K562 (cell line): Measurements from ENCODE around the gene CLEC1A. TPM values are rescaled to one million over a fixed set of nuclear protein-coding genes. Genes with fewer than 3 reads are reported as not detected.

Source experiments
- ATAC-seq: fragments of 200-7000 bp; cut with Tn5 transposase; 3 replicates; pipeline ENCODE4 v1.9.1; 2020; ENCODE audit warnings: moderate library complexity
- BruUV-seq: library from RNA; stranded (reverse); fragments of 400-500 nt; replicated peaks from 2 replicates; lab custom pipeline; 2021; lab: Mats Ljungman, UMichigan
- CTCF ChIA-PET: fragments of 300-600 bp; formaldehyde crosslinking; extraction: SDS; loops from one replicate; lab custom pipeline; 2021; ENCODE audit warnings: low intra/inter-chr PET ratio; lab: Yijun Ruan, JAX
- POLR2A ChIA-PET: fragments of 300-600, 350-650 bp; sonication (Branson Sonifier 250); formaldehyde crosslinking; extraction: SDS; loops from one replicate; lab custom pipeline; 2021; ENCODE audit warnings: antibody characterized with exemption, inconsistent platforms; lab: Yijun Ruan, JAX
- DNase-seq, 4 experiments: peaks; one replicate each; pipeline versions ENCODE4 v3.0.0 to v3.0.0-alpha.2; 2011 to 2018; ENCODE audit warnings: low spot score in 3 of 4, mixed read lengths in 3 of 4; ENCODE audit errors: extremely low read depth in 1 of 4
- FAIRE-seq: peaks from 2 replicates; lab custom pipeline; 2011; peaks lifted over from hg19 to GRCh38; lab: Jason Lieb, UNC
- H2AFZ ChIP-seq: 2 replicates; pipeline ENCODE4 v1.6.0; 2011; ENCODE audit warnings: low read depth, low read length, control low read depth, inconsistent platforms
- H3K27ac ChIP-seq: fragments of 200-600 bp; 3 replicates; pipeline ENCODE4 v1.8.0; 2011; ENCODE audit warnings: low read depth, mild to moderate bottlenecking, control low read depth, inconsistent platforms, low read length, moderate library complexity, mixed read lengths; ENCODE audit errors: extremely low read depth
- H3K27me3 ChIP-seq, 2 experiments: fragments of 300-600 bp in 1 of 2; 2 replicates in 1 of 2; 3 replicates in 1 of 2; pipeline versions ENCODE4 v1.6.0 to v1.8.0; 2011; ENCODE audit warnings: inconsistent platforms in 2 of 2, low read length in 2 of 2, mild to moderate bottlenecking in 1 of 2, mixed read lengths in 1 of 2, moderate library complexity in 1 of 2; ENCODE audit not compliant: control insufficient read depth in 2 of 2, insufficient read depth in 2 of 2
- H3K36me3 ChIP-seq: fragments of 300-600 bp; 3 replicates; pipeline ENCODE4 v1.8.0; 2011; ENCODE audit warnings: mild to moderate bottlenecking, low read length, inconsistent platforms; ENCODE audit not compliant: control insufficient read depth, insufficient read depth
- H3K4me1 ChIP-seq, 2 experiments: fragments of 200-600 bp in 1 of 2; replicated peaks in 1 of 2; 2 replicates in 1 of 2; 3 replicates in 1 of 2; pipeline versions ENCODE4 v1.5.1 to v1.8.0; 2011; ENCODE audit warnings: inconsistent platforms in 2 of 2, low read length in 2 of 2, mild to moderate bottlenecking in 1 of 2, mixed read lengths in 1 of 2, moderate library complexity in 1 of 2; ENCODE audit not compliant: control insufficient read depth in 2 of 2, insufficient read depth in 2 of 2
- H3K4me2 ChIP-seq: 2 replicates; pipeline ENCODE4 v1.6.1; 2011; ENCODE audit warnings: low read length, control low read depth, inconsistent platforms, mixed read lengths; ENCODE audit not compliant: insufficient read depth
- H3K4me3 ChIP-seq: fragments of 200-600 bp; sonication (generic), shearing (Covaris generic); 2 replicates; pipeline ENCODE4 v1.5.1; 2016; ENCODE audit warnings: control low read depth, inconsistent platforms
- H3K79me2 ChIP-seq: fragments of 200-600 bp; 3 replicates; pipeline ENCODE4 v1.8.0; 2011; ENCODE audit warnings: low read length, inconsistent platforms; ENCODE audit not compliant: control insufficient read depth, insufficient read depth
- H3K9ac ChIP-seq, 2 experiments: 2 replicates each; pipeline versions ENCODE4 v1.6.0 to v1.6.1; 2011; ENCODE audit warnings: low read depth in 2 of 2, low read length in 2 of 2, control low read depth in 1 of 2, inconsistent platforms in 1 of 2, mild to moderate bottlenecking in 1 of 2, mixed read lengths in 1 of 2; ENCODE audit not compliant: insufficient read depth in 1 of 2
- H3K9me1 ChIP-seq: one replicate; pipeline ENCODE4 v1.6.0; 2011; ENCODE audit warnings: inconsistent platforms, mild to moderate bottlenecking, low read length, moderate library complexity; ENCODE audit not compliant: control insufficient read depth, insufficient read depth
- H3K9me3 ChIP-seq: replicated peaks from 2 replicates; pipeline ENCODE4 v1.5.1; 2011; ENCODE audit warnings: low read depth, low read length, inconsistent platforms; ENCODE audit not compliant: control insufficient read depth, insufficient read depth
- H4K20me1 ChIP-seq: replicated peaks from 2 replicates; pipeline ENCODE4 v1.6.1; 2011; ENCODE audit warnings: low read length, inconsistent platforms, mixed read lengths; ENCODE audit not compliant: control insufficient read depth, insufficient read depth
- CREBBP ChIP-seq: IDR thresholded peaks from one replicate; pipeline ENCODE4 v1.6.1; 2012; ENCODE audit warnings: low read depth, mild to moderate bottlenecking, control low read depth, inconsistent platforms, low read length
- ERF ChIP-seq: fragments of 450-650 bp; formaldehyde crosslinking; IDR thresholded peaks from 2 replicates; pipeline ENCODE4 v1.4.0; 2020; ENCODE audit warnings: mild to moderate bottlenecking, mixed read lengths
- HNRNPUL1 ChIP-seq: fragments of 200-400 bp; formaldehyde crosslinking; IDR thresholded peaks from 2 replicates; pipeline ENCODE4 v1.6.1; 2017; ENCODE audit warnings: low read length
- KLF16 ChIP-seq: IDR thresholded peaks from 2 replicates; pipeline ENCODE4 v1.6.1; 2016; ENCODE audit warnings: antibody characterized with exemption
- RFX5 ChIP-seq: IDR thresholded peaks from 2 replicates; pipeline ENCODE4 v1.6.1; 2011; ENCODE audit warnings: low read depth, mild to moderate bottlenecking, improper control_type of control experiment, low read length
- SNRNP70 ChIP-seq: fragments of 200-400 bp; formaldehyde crosslinking; optimal IDR thresholded peaks from 2 replicates; pipeline ENCODE3; 2017; ENCODE audit warnings: low read depth, low read length
- TAF15 ChIP-seq: fragments of 200-400 bp; formaldehyde crosslinking; IDR thresholded peaks from 2 replicates; pipeline ENCODE4 v1.6.1; 2017; ENCODE audit warnings: mild to moderate bottlenecking, low read depth, low read length, moderate library complexity
- ZNF143 ChIP-seq: sonication (generic); formaldehyde crosslinking; IDR thresholded peaks from 2 replicates; pipeline ENCODE4 v1.9.0; 2022; ENCODE audit warnings: mild to moderate bottlenecking, missing genetic modification reagents
- ZNF175 ChIP-seq: fragments of 200-800 bp; sonication (Bioruptor generic); IDR thresholded peaks from 2 replicates; pipeline ENCODE4 v1.6.1; 2016; ENCODE audit warnings: low read depth, mild to moderate bottlenecking, missing genetic modification characterization, missing compliant biosample characterization
- WGBS: fragments of 100-300 bp; shearing (Covaris generic); methylation state at CpG from one replicate; pipeline ENCODE4 v1.1.6; 2016; ENCODE audit warnings: low coverage, mixed read lengths; ENCODE audit not compliant: insufficient coverage; ENCODE audit errors: missing lambda C conversion rate; 5-methylcytosine and 5-hydroxymethylcytosine counted together
- in situ Hi-C: fragments of 300-500 bp; cut with MboI; formaldehyde crosslinking; loops from 4 replicates; pipeline ENCODE4 v1.15.0; 2018; ENCODE audit warnings: inconsistent platforms, mixed read lengths
- intact Hi-C: fragments of 100-400 bp; cut with micrococcal nuclease; formaldehyde crosslinking; loops from 2 replicates; pipeline ENCODE4 v1.14.2; 2022
- polyA plus RNA-seq, 8 experiments: library from polyadenylated mRNA; depleted of rRNA in 4 of 8; stranded (reverse) in 5 of 8; unstranded in 3 of 8; fragments of >200 nt; fragmentation: Nextera tagmentation in 2 of 8; fragmentation: Illumina TruSeq in 1 of 8; extraction: Ambion mirVana in 2 of 8; extraction: Trizol in 1 of 8; gene quantifications; 2 replicates each; pipeline versions ENCODE4 v1.2.1 to v1.2.3, GENCODE V29; 2011 to 2014; ENCODE audit warnings: inconsistent platforms in 1 of 8, missing spikeins in 1 of 8
- total RNA-seq, 7 experiments: library from RNA; depleted of rRNA in 6 of 7; stranded (reverse); fragments of >200 nt in 6 of 7; fragmentation: Illumina TruSeq in 2 of 7; extraction: Trizol in 2 of 7; gene quantifications; 2 replicates each; pipeline versions ENCODE4 v1.2.1 to v1.2.3, GENCODE V29; 2011 to 2021; ENCODE audit warnings: low replicate concordance in 1 of 7
- TF ChIP-seq, protein P1 (sequence below): fragments of 450-650 bp; formaldehyde crosslinking; IDR thresholded peaks from 2 replicates; pipeline ENCODE4 v1.4.0; 2020; ENCODE audit warnings: mild to moderate bottlenecking, moderate library complexity

CLEC1A gene
- total and polyA plus RNA-seq, 9 of the 15 experiments (the other 6 are each of a cell fraction or from before 2014, with no cell fraction given), result 0.04 TPM; not detected in 8

DNA sequence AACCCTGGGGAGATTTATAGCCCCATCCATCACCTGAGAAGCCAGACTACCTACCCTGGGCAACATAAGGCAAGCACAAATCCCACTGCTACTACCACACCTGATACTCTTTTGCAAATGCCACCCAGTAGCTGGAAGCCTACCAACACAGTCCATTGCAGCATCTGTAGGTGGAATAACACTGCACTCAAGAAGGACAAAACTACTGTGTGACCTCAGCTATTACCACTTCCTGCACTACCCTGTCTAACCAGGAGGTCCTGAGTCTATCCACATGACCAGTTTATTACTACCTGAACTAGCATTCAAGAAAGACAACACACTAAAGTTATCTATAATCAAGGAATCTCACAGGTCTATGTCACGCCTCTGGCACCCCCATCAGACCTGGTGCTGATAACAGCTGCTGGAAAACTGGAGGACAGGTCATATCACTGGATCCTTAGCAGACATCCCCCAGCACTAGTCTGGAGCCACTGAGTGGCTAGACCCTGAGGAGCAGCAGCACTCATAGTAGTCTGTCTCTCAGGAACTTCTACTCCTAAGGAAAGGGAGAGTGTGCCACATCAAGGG is 2.9 kb upstream of the CLEC1A start:
- H3K4me3 ChIP-seq, result no peak overlapping the region
- no peaks in the 10 kb centered on the region for H4K20me1 ChIP-seq
- no TSS peak for BruUV-seq
- POLR2A ChIA-PET, result no interaction called here
- intact Hi-C loops, result no loop called here
- no peaks in the 10 kb centered on the region for H3K4me1 ChIP-seq
- DNase-seq (no peak), FAIRE-seq (no peak), ATAC-seq (no peak)
- no peak overlapping the region for H3K9ac ChIP-seq
- CTCF ChIA-PET, result interaction anchor here (0.6 kb wide), 1 partner anchor 140 kb away, joined by 3 read pairs; no protein-coding TSS in a partner anchor
- H3K9me3 ChIP-seq, result no peaks in the 10 kb centered on the region
- no peak overlapping the region for H3K4me2 ChIP-seq
- H3K36me3 ChIP-seq, result no peaks in the 10 kb centered on the region
- H3K79me2 ChIP-seq, result no peaks in the 10 kb centered on the region
- 0% methylated on average over 1 of the region's 1 CpG for WGBS
- in situ Hi-C loops, result no loop called here
- peaks cover 0 to 6% of the 10 kb centered on the region in 2 experiments; a peak in 1 of 5 replicates for H3K27me3 ChIP-seq
- no peak overlapping the region for H2AFZ ChIP-seq
- H3K9me1 ChIP-seq, result no peaks in the 10 kb centered on the region
- TF ChIP-seq CREBBP, result no peak
- TF ChIP-seq HNRNPUL1, result no peak
- no peak for TF ChIP-seq RFX5
- no peak for TF ChIP-seq ERF
- TF ChIP-seq ZNF143 (CRISPR knock-in tag), result no peak
- TF ChIP-seq SNRNP70, result no peak
- no peak for TF ChIP-seq TAF15
- TF ChIP-seq ZNF175, result no peak
- TF ChIP-seq KLF16, result no peak
- TF ChIP-seq, protein P1, sequence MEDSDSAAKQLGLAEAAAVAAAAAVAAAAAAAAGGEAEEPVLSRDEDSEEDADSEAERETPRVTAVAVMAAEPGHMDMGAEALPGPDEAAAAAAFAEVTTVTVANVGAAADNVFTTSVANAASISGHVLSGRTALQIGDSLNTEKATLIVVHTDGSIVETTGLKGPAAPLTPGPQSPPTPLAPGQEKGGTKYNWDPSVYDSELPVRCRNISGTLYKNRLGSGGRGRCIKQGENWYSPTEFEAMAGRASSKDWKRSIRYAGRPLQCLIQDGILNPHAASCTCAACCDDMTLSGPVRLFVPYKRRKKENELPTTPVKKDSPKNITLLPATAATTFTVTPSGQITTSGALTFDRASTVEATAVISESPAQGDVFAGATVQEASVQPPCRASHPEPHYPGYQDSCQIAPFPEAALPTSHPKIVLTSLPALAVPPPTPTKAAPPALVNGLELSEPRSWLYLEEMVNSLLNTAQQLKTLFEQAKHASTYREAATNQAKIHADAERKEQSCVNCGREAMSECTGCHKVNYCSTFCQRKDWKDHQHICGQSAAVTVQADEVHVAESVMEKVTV (CRISPR knock-in tag), result no peak
- no peak overlapping the region for H3K27ac ChIP-seq
